ENCODE data around the gene ME3. TPM values are rescaled to one million over a fixed set of nuclear protein-coding genes. Genes with fewer than 3 reads are reported as not detected.
"Not testable (repeated sequence)": the region's sequence is repeated elsewhere in the genome, so short reads cannot be mapped to it uniquely, and the experiment has no call there.

The ME3 gene
- total RNA-seq, 1 donor from 2014 or later = 99.0 TPM

GRCh38 chr11:86586307-86586706, 86.1 kb downstream of the ME3 start:
- DNase-seq = no peak

GRCh38 chr11:86582898-86583297, 89.5 kb downstream of the ME3 start:
- no peak for DNase-seq

DNA sequence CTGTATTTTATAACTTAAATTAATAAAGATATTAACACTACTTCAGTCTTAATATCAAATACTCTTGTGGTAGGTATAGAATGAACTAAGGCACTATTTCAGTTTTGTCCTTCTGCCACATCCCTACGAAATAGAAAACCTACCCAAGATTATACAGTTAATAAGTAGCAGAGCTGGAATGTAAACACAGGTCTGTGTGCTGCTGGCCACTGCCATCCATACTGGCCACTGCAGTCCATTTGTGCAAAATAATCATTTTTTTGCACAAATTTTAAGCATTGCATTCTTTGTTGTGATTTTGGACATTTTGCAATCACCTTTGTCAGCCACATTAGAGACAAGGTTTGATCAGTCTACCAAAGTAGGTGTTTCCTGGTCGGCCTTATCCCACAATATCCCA, 91.9 kb downstream of the ME3 start:
- no peak for DNase-seq

GRCh38 chr11:86579406-86579731, 93.0 kb downstream of the ME3 start:
- no peak for DNase-seq

GRCh38 chr11:86578727-86579405, 93.5 kb downstream of the ME3 start:
- no peak for DNase-seq

- no peak for DNase-seq
These were observed 94.5 kb downstream of the ME3 start for GRCh38 chr11:86577644-86578636.

GRCh38 chr11:86576946-86577624, 95.3 kb downstream of the ME3 start:
- no peak for DNase-seq

DNA sequence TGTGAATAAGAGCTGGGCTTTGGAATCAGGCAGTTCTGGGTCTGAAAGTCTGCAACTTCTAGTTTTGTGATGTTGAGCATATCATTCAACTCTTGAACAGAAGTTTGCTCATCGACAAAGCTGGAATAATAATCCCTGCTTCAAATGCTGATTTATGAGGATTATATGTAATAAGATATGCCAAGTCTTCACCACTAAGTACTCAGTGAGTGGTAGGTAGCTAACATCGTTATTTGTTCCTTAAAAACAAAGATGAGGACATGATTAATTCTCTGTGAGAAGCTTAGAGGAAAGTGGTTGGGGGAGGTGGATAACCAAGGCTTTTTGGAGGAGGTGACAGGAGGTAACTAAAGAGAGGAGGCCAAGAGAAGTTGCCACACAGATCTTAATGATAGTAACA, 96.5 kb downstream of the ME3 start:
- no peak for DNase-seq

- DNase-seq = no peak
These were observed 97.1 kb downstream of the ME3 start for GRCh38 chr11:86575208-86575855.

- DNase-seq = no peak
These were observed 97.8 kb downstream of the ME3 start for GRCh38 chr11:86574493-86575207.

- DNase-seq = no peak
These were observed 101.0 kb downstream of the ME3 start for GRCh38 chr11:86571273-86571948.

DNA sequence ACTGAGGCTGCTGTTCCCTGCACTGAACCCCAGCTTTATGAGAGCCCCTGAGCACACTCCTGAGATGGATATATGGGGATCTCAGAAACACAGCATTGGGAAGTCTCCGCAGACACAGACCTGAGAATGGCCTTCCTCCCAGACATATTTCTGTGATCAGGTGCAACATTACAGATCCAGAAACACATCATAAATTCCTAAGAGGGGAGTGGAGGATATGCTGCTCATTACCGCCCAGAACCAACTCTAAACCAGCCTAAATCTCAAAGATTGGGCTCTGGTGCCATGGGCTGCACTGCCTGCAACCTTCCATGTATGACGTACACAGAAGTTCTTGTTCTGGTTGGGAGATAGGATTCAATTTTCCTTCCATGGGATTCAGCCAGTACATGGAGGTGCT, 102.0 kb downstream of the ME3 start:
- DNase-seq = no peak

DNA sequence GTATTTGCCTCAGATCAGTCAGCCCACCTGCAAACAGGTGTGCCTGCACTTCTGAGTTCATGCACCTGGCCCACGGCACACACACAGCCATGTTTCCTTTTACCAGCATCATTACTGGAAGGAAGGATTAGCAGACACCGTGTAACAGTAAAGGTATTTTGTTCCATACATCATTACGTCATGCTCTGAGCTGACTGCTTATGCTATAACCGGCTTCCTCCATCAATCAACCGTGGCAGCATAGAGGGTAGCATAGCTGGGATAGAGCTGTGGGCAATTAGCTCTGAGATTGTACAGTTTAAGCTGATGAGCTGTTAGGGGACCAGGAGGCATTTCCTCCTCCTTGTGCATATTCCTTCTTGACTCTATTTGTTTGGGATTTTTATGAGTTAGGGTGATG, 102.4 kb downstream of the ME3 start:
- DNase-seq = no peak

- no peak for DNase-seq
These were observed 103.3 kb downstream of the ME3 start for GRCh38 chr11:86569109-86569508.

GRCh38 chr11:86565801-86566312, 106.6 kb downstream of the ME3 start:
- no peak for DNase-seq

GRCh38 chr11:86565388-86565787, 107.0 kb downstream of the ME3 start:
- no peak for DNase-seq

GRCh38 chr11:86562842-86563241, 109.6 kb downstream of the ME3 start:
- DNase-seq = not testable (repeated sequence)

GRCh38 chr11:86559311-86559945, 113.0 kb downstream of the ME3 start:
- no peak for DNase-seq

GRCh38 chr11:86558841-86559240, 113.6 kb downstream of the ME3 start:
- DNase-seq = no peak

GRCh38 chr11:86558207-86558606, 114.2 kb downstream of the ME3 start:
- no peak for DNase-seq

DNA sequence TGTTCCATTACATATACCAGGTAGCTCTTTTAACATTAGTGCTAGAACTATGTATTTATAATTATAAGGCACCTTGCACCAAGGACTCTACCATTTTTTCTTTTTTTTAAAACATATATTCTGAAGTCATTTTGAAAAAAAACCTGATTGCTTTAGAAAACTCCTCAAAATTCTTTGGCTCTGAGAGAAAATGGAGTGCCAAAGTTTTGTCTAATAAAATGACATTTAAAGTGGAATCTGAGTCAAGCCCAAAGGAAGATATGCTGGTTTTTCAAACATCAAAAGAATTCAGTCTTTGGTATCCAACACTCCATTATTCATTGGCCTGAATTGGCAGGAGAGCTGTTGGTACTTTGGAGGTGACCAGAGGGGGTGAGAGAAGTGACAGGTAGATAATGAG, 116.5 kb downstream of the ME3 start:
- DNase-seq = no peak

Measured in occipital lobe (tissue), 2 donors.